Lower leg skin (tissue), 3 donors: Measurements from ENCODE around the gene LIPG.

ENCODE experiments used
- POLR2A ChIP-seq, 2 donors: fragments of 450-650 bp; IDR thresholded peaks; one replicate each; pipeline ENCODE4 v1.6.1; 2016 to 2017; ENCODE audit warnings: antibody characterized with exemption in 2 of 2, mild to moderate bottlenecking in 1 of 2, moderate library complexity in 1 of 2
- TF ChIP-seq, protein P1 (sequence below), 3 donors: fragments of 450-650 bp; IDR thresholded peaks; one replicate each; pipeline ENCODE4 v1.5.1; 2016; ENCODE audit warnings: antibody characterized with exemption in 3 of 3, mild to moderate bottlenecking in 3 of 3, moderate library complexity in 2 of 3

DNA sequence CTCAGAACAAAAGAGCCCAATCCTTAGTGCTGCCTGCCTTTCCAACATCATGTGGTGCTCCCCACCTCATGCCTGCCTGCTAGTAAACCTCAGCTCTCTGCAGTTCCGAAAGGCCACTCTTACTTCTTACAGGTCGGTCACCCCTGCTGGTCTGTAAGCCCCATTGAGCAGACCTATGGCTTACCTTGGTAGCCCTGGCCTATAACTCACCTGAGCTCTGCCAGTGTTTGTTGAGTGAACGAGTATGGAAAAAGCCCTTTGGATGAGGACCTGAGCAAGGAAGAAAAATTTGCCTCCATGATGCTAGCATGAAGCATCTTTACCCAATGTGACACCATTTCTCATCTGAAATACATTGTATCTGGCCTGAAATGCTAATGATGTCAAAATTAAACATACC is 83.3 kb downstream of the LIPG start:
- TF ChIP-seq, protein P1, sequence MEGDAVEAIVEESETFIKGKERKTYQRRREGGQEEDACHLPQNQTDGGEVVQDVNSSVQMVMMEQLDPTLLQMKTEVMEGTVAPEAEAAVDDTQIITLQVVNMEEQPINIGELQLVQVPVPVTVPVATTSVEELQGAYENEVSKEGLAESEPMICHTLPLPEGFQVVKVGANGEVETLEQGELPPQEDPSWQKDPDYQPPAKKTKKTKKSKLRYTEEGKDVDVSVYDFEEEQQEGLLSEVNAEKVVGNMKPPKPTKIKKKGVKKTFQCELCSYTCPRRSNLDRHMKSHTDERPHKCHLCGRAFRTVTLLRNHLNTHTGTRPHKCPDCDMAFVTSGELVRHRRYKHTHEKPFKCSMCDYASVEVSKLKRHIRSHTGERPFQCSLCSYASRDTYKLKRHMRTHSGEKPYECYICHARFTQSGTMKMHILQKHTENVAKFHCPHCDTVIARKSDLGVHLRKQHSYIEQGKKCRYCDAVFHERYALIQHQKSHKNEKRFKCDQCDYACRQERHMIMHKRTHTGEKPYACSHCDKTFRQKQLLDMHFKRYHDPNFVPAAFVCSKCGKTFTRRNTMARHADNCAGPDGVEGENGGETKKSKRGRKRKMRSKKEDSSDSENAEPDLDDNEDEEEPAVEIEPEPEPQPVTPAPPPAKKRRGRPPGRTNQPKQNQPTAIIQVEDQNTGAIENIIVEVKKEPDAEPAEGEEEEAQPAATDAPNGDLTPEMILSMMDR (IDR thresholded peaks at IDR 0.05): no peak
- TF ChIP-seq POLR2A (IDR thresholded peaks at IDR 0.05): no peak
